ENCODE measurements around the gene ROBO2.

The ROBO2 gene

GRCh38 chr3:77262361-77262760 lies 222.5 kb downstream of the ROBO2 start:
- FAIRE-seq (no peak), DNase-seq (ENCODE audit: insufficient read length, low spot score) (no peak)
- no peak for TF ChIP-seq CTCF (IDR thresholded peaks at IDR 0.05; ENCODE audit: insufficient read depth, missing control alignments)

- no peak for TF ChIP-seq CTCF (IDR thresholded peaks at IDR 0.05; ENCODE audit: insufficient read depth, missing control alignments)
- no peak for DNase-seq (ENCODE audit: insufficient read length, low spot score)
- no peak for FAIRE-seq
These were observed 227.7 kb downstream of the ROBO2 start for GRCh38 chr3:77267589-77267988.

GRCh38 chr3:77271306-77271705 lies 231.4 kb downstream of the ROBO2 start:
- FAIRE-seq (no peak), DNase-seq (ENCODE audit: insufficient read length, low spot score) (no peak)
- TF ChIP-seq CTCF (IDR thresholded peaks at IDR 0.05; ENCODE audit: insufficient read depth, missing control alignments): no peak

GRCh38 chr3:77271711-77272110 lies 231.8 kb downstream of the ROBO2 start:
- DNase-seq (ENCODE audit: insufficient read length, low spot score): no peak
- FAIRE-seq: no peak
- TF ChIP-seq CTCF (IDR thresholded peaks at IDR 0.05; ENCODE audit: insufficient read depth, missing control alignments): no peak

GRCh38 chr3:77279276-77279675 lies 239.4 kb downstream of the ROBO2 start:
- TF ChIP-seq CTCF (IDR thresholded peaks at IDR 0.05; ENCODE audit: insufficient read depth, missing control alignments): no peak

GRCh38 chr3:77281721-77282120 lies 241.8 kb downstream of the ROBO2 start:
- no peak for DNase-seq (ENCODE audit: insufficient read length, low spot score)
- FAIRE-seq: no peak
- no peak for TF ChIP-seq CTCF (IDR thresholded peaks at IDR 0.05; ENCODE audit: insufficient read depth, missing control alignments)

More at GRCh38 chr3:77279276-77279675, 239.4 kb downstream of the ROBO2 start:
- FAIRE-seq (no peak), DNase-seq (ENCODE audit: insufficient read length, low spot score) (no peak)

- FAIRE-seq (no peak), DNase-seq (ENCODE audit: insufficient read length, low spot score) (no peak)
- TF ChIP-seq CTCF (IDR thresholded peaks at IDR 0.05; ENCODE audit: insufficient read depth, missing control alignments): no peak
These were observed 243.2 kb downstream of the ROBO2 start for GRCh38 chr3:77283108-77283507.

Measured in D721Med (cell line).